HepG2 (cell line): ENCODE measurements around the gene TPPP2. TPM values are rescaled to one million over a fixed set of nuclear protein-coding genes. Genes with fewer than 3 reads are reported as not detected.
A peak's percentile ranks its signal among the peaks of the same experiment; 100 is the strongest.

ENCODE experiments used
- CTCF ChIP-seq: sonication (generic); formaldehyde crosslinking; IDR thresholded peaks from 2 replicates; pipeline ENCODE4 v1.5.0; 2020; ENCODE audit warnings: mild to moderate bottlenecking, missing genetic modification reagents, moderate library complexity
- FOXC1 ChIP-seq: sonication (generic); formaldehyde crosslinking; IDR thresholded peaks from 2 replicates; pipeline ENCODE4 v1.8.0; 2022; ENCODE audit warnings: mild to moderate bottlenecking, missing genetic modification reagents, borderline replicate concordance
- GATAD1 ChIP-seq: IDR thresholded peaks from 2 replicates; pipeline ENCODE4 v1.6.1; 2016; ENCODE audit warnings: missing genetic modification reagents, missing compliant biosample characterization
- HNF4A ChIP-seq: sonication (generic); formaldehyde crosslinking; IDR thresholded peaks from 2 replicates; pipeline ENCODE4 v1.4.0; 2020; ENCODE audit warnings: missing genetic modification reagents
- HOXA7 ChIP-seq: sonication (generic); formaldehyde crosslinking; IDR thresholded peaks from 2 replicates; pipeline ENCODE4 v1.8.1; 2022; ENCODE audit warnings: mild to moderate bottlenecking, missing genetic modification reagents, moderate library complexity
- MTA3 ChIP-seq: sonication (generic); formaldehyde crosslinking; IDR thresholded peaks from 2 replicates; pipeline ENCODE4 v1.4.0; 2020; ENCODE audit warnings: missing genetic modification reagents
- NKX3-1 ChIP-seq: sonication (generic); formaldehyde crosslinking; IDR thresholded peaks from 2 replicates; pipeline ENCODE4 v1.5.0; 2020; ENCODE audit warnings: missing genetic modification reagents
- PHF8 ChIP-seq: sonication (generic); formaldehyde crosslinking; IDR thresholded peaks from 2 replicates; pipeline ENCODE4 v1.5.0; 2020; ENCODE audit warnings: missing genetic modification reagents
- RARA ChIP-seq: IDR thresholded peaks from 2 replicates; pipeline ENCODE4 v1.6.1; 2016; ENCODE audit warnings: missing genetic modification reagents, missing compliant biosample characterization
- RBFOX2 ChIP-seq: fragments of 200-400 bp; formaldehyde crosslinking; IDR thresholded peaks from 2 replicates; pipeline ENCODE4 v1.6.1; 2017; ENCODE audit warnings: low read depth, mild to moderate bottlenecking, low read length
- SIX4 ChIP-seq: sonication (generic); formaldehyde crosslinking; IDR thresholded peaks from 2 replicates; pipeline ENCODE4 v1.4.0; 2020; ENCODE audit warnings: missing genetic modification reagents
- SP4 ChIP-seq: sonication (generic); formaldehyde crosslinking; IDR thresholded peaks from 2 replicates; pipeline ENCODE4 v1.8.1; 2023; ENCODE audit warnings: mild to moderate bottlenecking, missing genetic modification reagents
- SPEN ChIP-seq: sonication (generic); formaldehyde crosslinking; IDR thresholded peaks from 2 replicates; pipeline ENCODE4 v1.5.1; 2020; ENCODE audit warnings: low read depth, mild to moderate bottlenecking, missing genetic modification reagents
- XRCC5 ChIP-seq: fragments of 200-400 bp; formaldehyde crosslinking; optimal IDR thresholded peaks from 2 replicates; pipeline ENCODE3; 2017; ENCODE audit warnings: mild to moderate bottlenecking, low read length
- ZC3H4 ChIP-seq: sonication (generic); formaldehyde crosslinking; IDR thresholded peaks from 2 replicates; pipeline ENCODE4 v1.4.0; 2020; ENCODE audit warnings: missing genetic modification reagents, borderline replicate concordance
- ZNF253 ChIP-seq: sonication (generic); formaldehyde crosslinking; IDR thresholded peaks from 2 replicates; pipeline ENCODE4 v1.8.0; 2022; ENCODE audit warnings: mild to moderate bottlenecking, missing genetic modification reagents, borderline replicate concordance
- ZNF781 ChIP-seq: sonication (generic); formaldehyde crosslinking; IDR thresholded peaks from 2 replicates; pipeline ENCODE4 v1.5.1; 2020; ENCODE audit warnings: borderline replicate concordance, mild to moderate bottlenecking, missing genetic modification reagents; ENCODE audit errors: not compliant biosample characterization
- ZNF891 ChIP-seq: sonication (generic); formaldehyde crosslinking; IDR thresholded peaks from 2 replicates; pipeline ENCODE4 v1.5.0; 2020; ENCODE audit warnings: mild to moderate bottlenecking, missing genetic modification reagents
- polyA plus RNA-seq, 8 experiments: library from polyadenylated mRNA; depleted of rRNA in 3 of 8; stranded (reverse) in 7 of 8; unstranded in 1 of 8; fragments of >200 nt; fragmentation: Illumina TruSeq in 4 of 8; extraction: Trizol in 4 of 8; gene quantifications; 2 replicates each; pipeline versions ENCODE4 v1.2.1 to v1.2.3, GENCODE V29; 2011 to 2016; ENCODE audit warnings: low read depth in 4 of 8, missing spikeins in 1 of 8, mixed read lengths in 1 of 8; ENCODE audit not compliant: insufficient read depth in 1 of 8
- total RNA-seq, 5 experiments: library from RNA; depleted of rRNA; stranded (reverse); fragments of >200 nt; fragmentation: Illumina TruSeq; extraction: Trizol; gene quantifications; 2 replicates each; pipeline ENCODE4 v1.2.3, GENCODE V29; 2016; ENCODE audit warnings: low read depth in 1 of 5
- TF ChIP-seq, protein P1 (sequence below): sonication (generic); formaldehyde crosslinking; IDR thresholded peaks from 2 replicates; pipeline ENCODE4 v1.5.0; 2020; ENCODE audit warnings: mild to moderate bottlenecking, missing genetic modification reagents
- TF ChIP-seq, protein P2 (sequence below): sonication (generic); formaldehyde crosslinking; conservative IDR thresholded peaks from 2 replicates; pipeline ENCODE4 v1.8.0; 2022; ENCODE audit warnings: mild to moderate bottlenecking, moderate library complexity, missing genetic modification reagents
- TF ChIP-seq, protein P3 (sequence below): IDR thresholded peaks from 2 replicates; pipeline ENCODE4 v1.6.1; 2016; ENCODE audit warnings: missing genetic modification reagents, missing compliant biosample characterization
- TF ChIP-seq, protein P4 (sequence below): IDR thresholded peaks from 2 replicates; pipeline ENCODE4 v1.6.1; 2016; ENCODE audit warnings: low read depth, borderline replicate concordance

TPPP2 gene
- total and polyA plus RNA-seq, 2 of the 13 experiments (the other 11 are each of a cell fraction or from before 2014, with no cell fraction given) = 0.58 to 4.2 TPM

GRCh38 chr14:21024585-21025370, 5.2 kb upstream of the TPPP2 start, which contains the start of gene NDRG2 (continued):
- TF ChIP-seq HNF4A (CRISPR knock-in tag) (peak; percentile 61), PHF8 (CRISPR knock-in tag) (peak; percentile 82), ZNF781 (CRISPR knock-in tag) (no peak), ZNF891 (CRISPR knock-in tag) (peak; percentile 64), NKX3-1 (CRISPR knock-in tag) (0 out of 2 replicates have a peak, but pooled peaks have one; percentile 77), RARA (CRISPR knock-in tag) (peak; percentile 64), SPEN (peak; percentile 58; the same call in 1 of the 2 replicates), ZC3H4 (peak; percentile 71; the same call in 1 of the 2 replicates), MTA3 (CRISPR knock-in tag) (no peak), SP4 (CRISPR knock-in tag) (peak; percentile 75), GATAD1 (CRISPR knock-in tag) (0 out of 2 replicates have a peak, but pooled peaks have one; percentile 35), XRCC5 (peak; percentile 8), RBFOX2 (peak; percentile 94), ZNF253 (CRISPR knock-in tag) (0 out of 2 replicates have a peak, but pooled peaks have one; percentile 59), SIX4 (CRISPR knock-in tag) (0 out of 2 replicates have a peak, but pooled peaks have one; percentile 20), CTCF (CRISPR knock-in tag) (peak; percentile 7; the same call in 1 of the 2 replicates), HOXA7 (no peak), FOXC1 (CRISPR knock-in tag) (no peak)
- TF ChIP-seq, protein P1, sequence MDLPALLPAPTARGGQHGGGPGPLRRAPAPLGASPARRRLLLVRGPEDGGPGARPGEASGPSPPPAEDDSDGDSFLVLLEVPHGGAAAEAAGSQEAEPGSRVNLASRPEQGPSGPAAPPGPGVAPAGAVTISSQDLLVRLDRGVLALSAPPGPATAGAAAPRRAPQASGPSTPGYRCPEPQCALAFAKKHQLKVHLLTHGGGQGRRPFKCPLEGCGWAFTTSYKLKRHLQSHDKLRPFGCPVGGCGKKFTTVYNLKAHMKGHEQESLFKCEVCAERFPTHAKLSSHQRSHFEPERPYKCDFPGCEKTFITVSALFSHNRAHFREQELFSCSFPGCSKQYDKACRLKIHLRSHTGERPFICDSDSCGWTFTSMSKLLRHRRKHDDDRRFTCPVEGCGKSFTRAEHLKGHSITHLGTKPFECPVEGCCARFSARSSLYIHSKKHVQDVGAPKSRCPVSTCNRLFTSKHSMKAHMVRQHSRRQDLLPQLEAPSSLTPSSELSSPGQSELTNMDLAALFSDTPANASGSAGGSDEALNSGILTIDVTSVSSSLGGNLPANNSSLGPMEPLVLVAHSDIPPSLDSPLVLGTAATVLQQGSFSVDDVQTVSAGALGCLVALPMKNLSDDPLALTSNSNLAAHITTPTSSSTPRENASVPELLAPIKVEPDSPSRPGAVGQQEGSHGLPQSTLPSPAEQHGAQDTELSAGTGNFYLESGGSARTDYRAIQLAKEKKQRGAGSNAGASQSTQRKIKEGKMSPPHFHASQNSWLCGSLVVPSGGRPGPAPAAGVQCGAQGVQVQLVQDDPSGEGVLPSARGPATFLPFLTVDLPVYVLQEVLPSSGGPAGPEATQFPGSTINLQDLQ (CRISPR knock-in tag) = 0 out of 2 replicates have a peak, but pooled peaks have one; percentile 40
- TF ChIP-seq, protein P2, sequence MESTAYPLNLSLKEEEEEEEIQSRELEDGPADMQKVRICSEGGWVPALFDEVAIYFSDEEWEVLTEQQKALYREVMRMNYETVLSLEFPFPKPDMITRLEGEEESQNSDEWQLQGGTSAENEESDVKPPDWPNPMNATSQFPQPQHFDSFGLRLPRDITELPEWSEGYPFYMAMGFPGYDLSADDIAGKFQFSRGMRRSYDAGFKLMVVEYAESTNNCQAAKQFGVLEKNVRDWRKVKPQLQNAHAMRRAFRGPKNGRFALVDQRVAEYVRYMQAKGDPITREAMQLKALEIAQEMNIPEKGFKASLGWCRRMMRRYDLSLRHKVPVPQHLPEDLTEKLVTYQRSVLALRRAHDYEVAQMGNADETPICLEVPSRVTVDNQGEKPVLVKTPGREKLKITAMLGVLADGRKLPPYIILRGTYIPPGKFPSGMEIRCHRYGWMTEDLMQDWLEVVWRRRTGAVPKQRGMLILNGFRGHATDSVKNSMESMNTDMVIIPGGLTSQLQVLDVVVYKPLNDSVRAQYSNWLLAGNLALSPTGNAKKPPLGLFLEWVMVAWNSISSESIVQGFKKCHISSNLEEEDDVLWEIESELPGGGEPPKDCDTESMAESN = peak; percentile 87
- TF ChIP-seq, protein P3, sequence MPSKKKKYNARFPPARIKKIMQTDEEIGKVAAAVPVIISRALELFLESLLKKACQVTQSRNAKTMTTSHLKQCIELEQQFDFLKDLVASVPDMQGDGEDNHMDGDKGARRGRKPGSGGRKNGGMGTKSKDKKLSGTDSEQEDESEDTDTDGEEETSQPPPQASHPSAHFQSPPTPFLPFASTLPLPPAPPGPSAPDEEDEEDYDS (CRISPR knock-in tag) = no peak; the same call in 1 of the 2 replicates
- TF ChIP-seq, protein P4, sequence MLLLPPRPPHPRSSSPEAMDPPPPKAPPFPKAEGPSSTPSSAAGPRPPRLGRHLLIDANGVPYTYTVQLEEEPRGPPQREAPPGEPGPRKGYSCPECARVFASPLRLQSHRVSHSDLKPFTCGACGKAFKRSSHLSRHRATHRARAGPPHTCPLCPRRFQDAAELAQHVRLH = peak; percentile 81
